Measurements from ENCODE around the gene TPM2.
"Not testable (repeated sequence)": the region's sequence is repeated elsewhere in the genome, so short reads cannot be mapped to it uniquely, and the experiment has no call there.

TPM2 gene

DNA sequence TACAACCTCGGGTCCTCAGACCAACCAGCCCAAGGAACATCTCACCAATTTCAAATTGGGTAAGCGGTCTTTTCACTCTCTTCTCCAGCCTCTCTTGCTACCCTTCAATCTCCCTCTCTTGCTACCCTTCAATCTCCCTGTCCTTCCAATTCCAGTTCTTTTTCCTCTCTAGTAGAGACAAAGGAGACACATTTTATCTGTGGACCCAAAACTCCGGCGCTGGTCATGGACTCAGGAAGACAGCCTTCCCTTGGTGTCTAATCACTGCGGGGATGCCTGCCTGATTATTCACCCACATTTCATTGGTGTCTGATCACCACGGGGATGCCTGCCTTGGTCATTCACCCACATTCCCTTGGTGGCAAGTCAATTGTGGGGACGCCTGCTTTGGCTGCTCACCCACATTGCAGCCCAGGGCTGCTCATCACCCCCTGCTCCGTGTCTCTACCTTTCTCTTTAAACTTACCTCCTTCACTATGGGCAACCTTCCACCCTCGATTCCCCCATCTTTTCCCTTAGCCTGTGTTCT lies 52.2 kb downstream of the TPM2 start:
- in situ Hi-C loops (cut with MboI; ENCODE audit: low sequenced_read_pairs), result not testable (repeated sequence)

DNA sequence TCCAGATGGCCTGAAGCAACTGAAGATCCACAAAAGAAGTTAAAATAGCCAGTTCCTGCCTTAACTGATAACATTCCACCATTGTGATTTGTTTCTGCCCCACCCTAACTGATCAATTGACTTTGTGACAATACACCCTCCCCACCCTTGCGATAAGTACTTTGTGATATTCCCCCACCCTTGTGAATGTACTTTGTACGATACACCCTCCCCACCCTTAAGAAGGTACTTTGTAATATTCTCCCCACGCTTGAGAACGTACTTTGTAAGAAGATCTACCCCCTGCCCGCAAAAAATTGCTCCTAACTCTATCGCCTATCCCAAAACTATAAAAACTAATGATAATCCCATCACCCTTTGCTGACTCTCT lies 52.9 kb downstream of the TPM2 start:
- in situ Hi-C loops (cut with MboI; ENCODE audit: low sequenced_read_pairs), result not testable (repeated sequence)

- in situ Hi-C loops (cut with MboI; ENCODE audit: low sequenced_read_pairs), result no loop called here
Observed at GRCh38 chr9:35636135-35636876, 53.4 kb downstream of the TPM2 start.

GRCh38 chr9:35635730-35636129 lies 54.0 kb downstream of the TPM2 start:
- in situ Hi-C loops (cut with MboI; ENCODE audit: low sequenced_read_pairs), result no loop called here

All from HL-60/S4 treated with retinoic acid at 250 ng/mL for 4 days and 3 days (cell line).